Activated T-cell treated with anti-CD3 and anti-CD28 coated beads, Interleukin-2, amount 50 U/mL, for 24 hours (primary cell): ENCODE data around the gene SMURF2.

Experiments used
- DNase-seq: peaks from one replicate; pipeline ENCODE4 v3.0.0-alpha.2; 2020
- H3K27ac Mint-ChIP-seq: 2 replicates; pipeline ENCODE4 v1.8.0; 2020; ENCODE audit warnings: mild to moderate bottlenecking, mixed read lengths
- H3K27me3 Mint-ChIP-seq: 2 replicates; pipeline ENCODE4 v1.8.0; 2020; ENCODE audit warnings: mixed read lengths
- H3K36me3 Mint-ChIP-seq: 2 replicates; pipeline ENCODE4 v1.8.0; 2020; ENCODE audit warnings: low read depth, mixed read lengths
- H3K4me1 Mint-ChIP-seq: 2 replicates; pipeline ENCODE4 v1.8.0; 2020; ENCODE audit warnings: low read depth, mixed read lengths
- H3K4me3 Mint-ChIP-seq: 2 replicates; pipeline ENCODE4 v1.8.0; 2020; ENCODE audit warnings: mild to moderate bottlenecking, moderate library complexity, mixed read lengths
- H3K9me3 Mint-ChIP-seq: 2 replicates; pipeline ENCODE4 v1.8.0; 2020; ENCODE audit warnings: mixed read lengths

The SMURF2 gene

DNA sequence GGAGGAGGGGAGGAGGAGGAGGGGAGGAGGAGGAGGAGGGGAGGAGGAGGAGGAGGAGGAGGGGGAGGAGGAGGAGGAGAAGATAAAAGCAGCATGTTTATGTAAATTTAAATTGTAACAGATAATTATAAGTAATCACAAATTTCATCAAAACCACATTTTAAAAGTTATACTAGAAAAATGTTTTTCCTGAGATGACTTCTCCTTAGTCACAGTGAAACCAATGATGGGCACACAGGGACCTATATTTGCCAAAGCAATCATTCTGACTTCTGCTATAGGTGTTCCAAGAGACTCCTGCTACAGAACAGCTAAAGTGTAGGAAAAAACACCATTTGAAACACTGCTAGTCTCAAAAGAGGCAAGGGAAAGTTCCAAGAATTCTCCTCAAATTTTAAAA lies 88.9 kb downstream of the SMURF2 start:
- Mint-ChIP-seq H3K4me1 (peaks cover 20% of the 10 kb centered on the region), H3K27ac (peak overlapping the region; percentile 85), H3K4me3 (no peak overlapping the region), H3K36me3 (peaks cover 45% of the 10 kb centered on the region), H3K9me3 (no peaks in the 10 kb centered on the region), H3K27me3 (no peaks in the 10 kb centered on the region)
- DNase-seq: no peak

DNA sequence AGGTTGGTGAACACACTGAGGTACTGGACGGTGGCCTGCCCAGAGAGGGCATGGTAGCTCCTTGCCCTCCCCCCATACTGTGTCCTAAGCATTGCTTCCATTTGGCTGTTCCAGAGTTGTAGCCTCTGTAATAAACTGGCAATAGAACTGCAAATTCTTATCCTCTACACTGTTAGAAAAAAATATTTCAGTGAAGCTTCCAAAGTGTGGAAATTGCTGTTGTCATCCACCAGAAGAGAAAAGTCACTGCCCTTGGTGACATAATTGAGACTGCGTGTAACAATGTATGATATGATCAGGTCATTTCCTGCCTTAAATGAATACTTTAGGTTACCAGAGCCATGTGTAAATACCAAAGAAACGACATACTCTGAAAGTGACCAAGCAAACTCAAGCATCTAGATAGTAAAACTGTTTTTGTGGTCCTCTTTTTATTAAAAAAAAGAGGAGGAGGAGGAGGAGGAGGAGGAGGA lies 89.4 kb downstream of the SMURF2 start:
- peaks cover 20% of the 10 kb centered on the region for H3K4me1 Mint-ChIP-seq
- DNase-seq: no peak
- peak overlapping the region; percentile 20 for H3K4me3 Mint-ChIP-seq
- H3K9me3 Mint-ChIP-seq: no peaks in the 10 kb centered on the region
- peak overlapping the region; percentile 91 for H3K27ac Mint-ChIP-seq
- no peaks in the 10 kb centered on the region for H3K27me3 Mint-ChIP-seq
- peaks cover 41% of the 10 kb centered on the region for H3K36me3 Mint-ChIP-seq

DNA sequence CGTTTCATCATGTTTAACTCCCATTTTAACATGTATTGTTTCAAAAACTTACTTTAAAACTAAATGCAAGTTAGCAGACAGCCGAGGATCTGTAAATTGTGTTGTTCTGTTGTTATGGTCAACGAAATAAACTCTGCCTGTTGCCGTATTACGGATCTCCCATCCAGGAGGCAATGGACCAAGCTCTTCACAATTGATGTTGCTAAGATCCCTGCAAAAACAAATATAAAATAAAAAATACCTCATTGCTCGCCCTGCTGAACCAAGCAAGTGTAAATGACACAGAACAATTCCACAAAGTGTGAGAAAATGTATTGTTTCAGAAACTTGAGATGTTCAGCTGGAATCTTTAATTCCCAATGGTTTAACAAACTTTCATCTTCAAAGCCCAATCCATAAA lies 90.4 kb downstream of the SMURF2 start:
- H3K4me1 Mint-ChIP-seq: peaks cover 20% of the 10 kb centered on the region
- H3K4me3 Mint-ChIP-seq: no peak overlapping the region
- DNase-seq: no peak
- H3K9me3 Mint-ChIP-seq: no peaks in the 10 kb centered on the region
- H3K27ac Mint-ChIP-seq: no peak overlapping the region
- H3K36me3 Mint-ChIP-seq: peaks cover 43% of the 10 kb centered on the region
- H3K27me3 Mint-ChIP-seq: no peaks in the 10 kb centered on the region

DNA sequence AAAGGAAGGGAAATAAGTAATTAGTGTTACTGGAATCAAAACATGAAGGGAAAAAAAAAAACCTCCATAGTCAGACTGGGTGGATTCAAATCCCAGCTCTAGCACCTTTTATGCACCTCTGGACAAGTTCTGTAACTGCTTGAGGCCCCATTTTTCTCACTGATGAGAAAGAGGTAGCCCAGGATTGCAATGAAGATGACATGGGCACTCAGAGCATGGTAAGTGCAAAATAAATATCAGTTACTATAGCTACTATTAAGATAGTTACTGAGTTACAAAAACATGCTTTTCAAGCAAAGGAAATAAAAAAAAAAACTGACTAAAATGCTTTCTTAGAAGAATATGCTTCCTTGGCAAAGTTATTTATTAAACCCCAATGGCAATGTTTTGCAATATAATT lies 96.5 kb downstream of the SMURF2 start:
- Mint-ChIP-seq H3K4me3 (no peak overlapping the region), H3K9me3 (no peaks in the 10 kb centered on the region), H3K27ac (no peak overlapping the region), H3K27me3 (no peaks in the 10 kb centered on the region), H3K36me3 (peaks cover 55% of the 10 kb centered on the region), H3K4me1 (peaks cover 6% of the 10 kb centered on the region)
- no peak for DNase-seq

DNA sequence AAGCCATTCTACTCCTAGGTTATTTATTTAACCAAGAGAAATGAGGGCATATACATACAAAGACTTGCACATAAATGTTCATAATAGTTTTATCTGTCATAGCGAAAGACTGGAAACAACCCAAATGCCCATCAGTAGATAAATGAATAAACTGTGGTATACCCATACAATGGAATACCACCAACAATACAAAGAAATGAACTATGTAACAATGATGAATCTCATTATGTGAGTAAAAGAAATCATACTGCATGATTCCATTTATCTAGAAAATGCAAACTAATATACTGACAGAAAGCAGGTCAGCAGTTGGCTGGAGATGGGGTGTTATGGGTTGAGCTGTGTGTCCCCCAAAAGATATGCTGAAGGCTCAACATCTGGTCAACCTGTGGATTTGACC lies 98.0 kb downstream of the SMURF2 start:
- Mint-ChIP-seq H3K27ac (peak overlapping the region; percentile 83), H3K9me3 (no peaks in the 10 kb centered on the region), H3K4me1 (peaks cover 5% of the 10 kb centered on the region), H3K36me3 (peaks cover 54% of the 10 kb centered on the region), H3K4me3 (no peak overlapping the region), H3K27me3 (no peaks in the 10 kb centered on the region)
- DNase-seq: no peak

DNA sequence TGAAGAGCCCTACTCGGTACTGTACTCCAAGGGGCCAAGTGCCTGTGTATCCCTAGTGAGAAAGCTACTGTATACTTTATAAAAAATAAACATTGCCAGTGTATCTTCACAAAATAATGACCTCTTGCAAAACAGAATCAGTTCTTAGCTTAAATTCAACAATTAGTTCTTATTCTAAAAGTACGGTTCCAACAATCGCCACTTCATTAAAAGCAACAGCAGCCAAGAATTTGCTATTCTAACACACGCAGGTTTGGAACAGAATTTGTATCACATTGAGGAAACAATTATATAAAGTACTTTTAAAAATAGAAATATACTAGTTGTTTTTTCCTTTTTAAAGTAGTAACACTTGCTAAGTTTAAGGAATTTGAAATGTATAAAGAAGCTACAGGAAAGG lies 106.8 kb downstream of the SMURF2 start:
- Mint-ChIP-seq H3K36me3 (peaks cover 63% of the 10 kb centered on the region), H3K27me3 (no peaks in the 10 kb centered on the region)

DNA sequence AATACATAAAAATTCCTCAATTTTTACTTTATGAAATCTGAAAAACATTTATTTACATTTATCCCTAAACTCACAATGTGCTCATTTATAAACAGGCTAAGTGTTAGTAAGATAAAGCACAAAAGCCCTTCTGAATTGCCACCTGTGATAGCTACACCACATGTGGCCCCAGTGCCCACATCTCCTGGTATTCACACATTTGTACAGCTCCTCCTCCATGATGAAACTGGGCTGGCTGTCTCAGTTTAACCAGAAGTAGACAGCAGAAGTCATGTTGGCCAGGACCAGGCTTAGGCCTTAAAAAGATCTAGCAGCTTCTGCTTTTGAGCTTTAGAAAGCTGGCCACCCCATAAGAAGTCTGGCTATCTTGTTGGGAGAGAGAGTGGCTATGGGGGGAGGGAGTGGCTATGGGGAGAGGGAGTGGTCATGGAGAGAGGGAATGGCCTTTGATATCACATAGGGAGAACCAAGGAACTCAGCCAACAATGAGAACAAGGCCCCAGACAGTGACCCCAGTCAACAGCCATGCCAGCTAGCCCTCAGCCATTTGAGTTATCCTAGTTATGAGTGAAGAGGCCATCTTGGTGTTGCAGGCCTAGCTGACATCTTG lies 108.0 kb downstream of the SMURF2 start:
- Mint-ChIP-seq H3K27me3 (no peaks in the 10 kb centered on the region), H3K36me3 (peaks cover 69% of the 10 kb centered on the region), H3K9me3 (no peaks in the 10 kb centered on the region), H3K4me1 (no peaks in the 10 kb centered on the region), H3K27ac (peak overlapping the region; percentile 79), H3K4me3 (no peak overlapping the region)
- no peak for DNase-seq

More for the DNA sequence above, 106.8 kb downstream of the SMURF2 start:
- peak overlapping the region; percentile 79 for H3K27ac Mint-ChIP-seq
- no peak for DNase-seq
- no peaks in the 10 kb centered on the region for H3K4me1 Mint-ChIP-seq
- H3K4me3 Mint-ChIP-seq: no peak overlapping the region
- no peaks in the 10 kb centered on the region for H3K9me3 Mint-ChIP-seq

DNA sequence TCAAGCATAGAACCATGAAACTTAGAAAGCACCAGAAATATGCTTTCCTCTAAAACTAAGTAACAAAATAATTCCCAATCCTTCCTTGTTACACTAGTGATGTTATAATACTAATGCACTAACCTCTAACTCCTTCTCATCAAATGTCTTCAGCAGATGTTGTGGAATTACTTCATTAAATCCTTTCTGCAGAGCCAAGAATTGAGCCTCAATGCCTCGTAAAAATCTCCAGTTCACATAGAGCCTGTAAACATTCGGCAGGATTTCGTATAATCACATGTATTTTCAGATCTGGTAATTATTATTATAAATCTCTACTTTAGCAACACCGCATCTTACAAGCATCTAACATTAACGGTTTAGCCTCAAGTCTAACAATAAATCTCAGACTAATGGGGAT lies 110.6 kb downstream of the SMURF2 start:
- H3K36me3 Mint-ChIP-seq: peaks cover 75% of the 10 kb centered on the region
- no peaks in the 10 kb centered on the region for H3K27me3 Mint-ChIP-seq
- no peak overlapping the region for H3K4me3 Mint-ChIP-seq
- no peak overlapping the region for H3K27ac Mint-ChIP-seq
- no peaks in the 10 kb centered on the region for H3K9me3 Mint-ChIP-seq
- no peak for DNase-seq
- H3K4me1 Mint-ChIP-seq: no peaks in the 10 kb centered on the region

DNA sequence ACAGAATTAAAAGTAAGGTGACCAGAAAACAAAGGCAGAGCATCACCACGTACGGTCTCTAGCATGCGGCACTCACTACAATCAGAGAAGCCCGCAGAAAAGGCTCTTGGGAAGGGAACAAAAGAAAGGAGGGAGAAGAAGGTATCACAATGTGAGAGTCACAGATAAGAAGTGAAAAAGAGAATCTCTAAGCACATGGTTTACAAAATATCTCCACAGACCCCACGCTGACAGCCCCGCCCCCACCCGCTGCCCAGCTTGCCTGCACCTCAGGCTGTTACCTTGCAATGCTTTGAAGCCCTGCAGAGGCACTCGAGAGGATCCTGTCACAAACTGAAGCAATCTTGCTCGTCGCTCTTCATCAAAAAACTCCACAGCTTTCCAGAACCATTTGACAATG lies 114.8 kb downstream of the SMURF2 start:
- Mint-ChIP-seq H3K27ac (no peak overlapping the region), H3K9me3 (no peaks in the 10 kb centered on the region), H3K27me3 (no peaks in the 10 kb centered on the region), H3K4me1 (no peaks in the 10 kb centered on the region), H3K36me3 (peaks cover 79% of the 10 kb centered on the region), H3K4me3 (no peak overlapping the region)
- DNase-seq: no peak

DNA sequence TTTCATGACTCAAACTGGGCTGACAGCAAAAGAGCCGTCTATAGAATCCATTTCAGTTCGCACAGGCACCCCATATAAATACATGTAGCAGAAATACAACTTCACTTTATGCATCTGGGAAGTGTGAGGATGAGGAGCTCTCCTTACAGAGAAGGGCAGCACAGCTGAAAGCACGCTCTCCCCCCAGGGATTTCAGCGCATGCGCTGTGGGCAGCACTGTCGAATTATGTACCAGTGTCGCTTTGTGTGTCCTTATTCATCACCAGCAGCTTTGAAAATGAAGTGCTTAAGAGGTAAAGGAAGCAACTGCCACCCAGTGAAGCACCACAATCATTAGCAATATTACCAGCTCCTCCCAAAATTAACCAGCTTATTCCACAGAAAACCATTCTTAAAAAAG lies 115.4 kb downstream of the SMURF2 start:
- H3K36me3 Mint-ChIP-seq: peaks cover 79% of the 10 kb centered on the region
- H3K27ac Mint-ChIP-seq: peak overlapping the region; percentile 6
- no peaks in the 10 kb centered on the region for H3K4me1 Mint-ChIP-seq
- DNase-seq: no peak
- H3K9me3 Mint-ChIP-seq: no peaks in the 10 kb centered on the region
- H3K4me3 Mint-ChIP-seq: no peak overlapping the region
- no peaks in the 10 kb centered on the region for H3K27me3 Mint-ChIP-seq

DNA sequence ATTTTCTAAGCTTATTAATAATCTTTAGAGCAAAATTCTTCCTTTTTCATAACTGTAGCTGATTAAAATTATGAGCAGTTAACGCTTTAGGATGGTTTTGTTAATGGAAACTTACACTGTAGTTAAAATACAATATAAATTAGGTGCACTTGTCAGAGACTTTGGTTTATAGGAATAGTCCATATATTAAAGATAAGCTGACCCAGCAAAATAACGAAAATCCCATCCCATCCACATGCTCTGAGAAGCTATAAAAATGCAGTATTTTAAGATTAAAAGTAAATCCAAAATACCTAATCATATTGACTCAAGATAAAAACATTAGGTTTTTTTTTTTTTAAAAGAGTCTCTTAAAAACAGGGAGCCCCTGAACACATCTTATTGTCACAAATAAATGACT lies 117.4 kb downstream of the SMURF2 start:
- Mint-ChIP-seq H3K9me3 (no peaks in the 10 kb centered on the region), H3K27me3 (no peaks in the 10 kb centered on the region), H3K4me1 (no peaks in the 10 kb centered on the region), H3K27ac (no peak overlapping the region), H3K4me3 (no peak overlapping the region), H3K36me3 (peaks cover 69% of the 10 kb centered on the region)
- DNase-seq: no peak

DNA sequence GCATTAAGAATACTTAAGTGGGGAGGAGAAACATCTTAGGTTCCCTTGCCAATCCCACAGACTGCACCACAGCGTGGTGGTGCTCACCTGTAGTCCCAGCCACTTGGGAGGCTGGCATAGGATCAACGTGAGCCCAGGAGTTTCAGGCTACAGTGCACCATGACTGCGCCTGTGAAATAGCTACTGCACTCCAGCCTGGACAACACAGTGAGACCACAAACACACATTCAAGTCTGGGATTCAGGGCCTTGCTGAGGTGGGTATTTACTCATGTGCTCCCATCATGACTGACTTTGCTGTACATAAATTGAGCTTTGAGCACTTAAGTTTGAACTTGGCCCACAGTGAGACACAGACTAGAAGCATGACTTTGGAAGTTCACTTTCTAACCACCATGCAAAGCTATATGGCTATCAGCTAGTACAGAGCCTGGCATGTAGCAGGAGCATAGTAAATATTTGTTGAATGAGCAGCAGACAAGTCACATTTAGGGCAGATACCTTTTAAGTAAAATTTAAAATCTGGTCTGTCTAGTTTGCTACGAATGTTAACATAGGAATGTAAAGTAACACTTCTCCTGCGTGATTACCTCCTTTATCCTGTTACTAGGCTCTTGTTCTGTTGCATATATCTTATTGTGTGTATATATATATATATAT lies 121.9 kb downstream of the SMURF2 start:
- no peaks in the 10 kb centered on the region for H3K9me3 Mint-ChIP-seq
- H3K4me1 Mint-ChIP-seq: no peaks in the 10 kb centered on the region
- H3K27me3 Mint-ChIP-seq: no peaks in the 10 kb centered on the region
- no peak for DNase-seq
- no peak overlapping the region for H3K4me3 Mint-ChIP-seq
- peaks cover 79% of the 10 kb centered on the region for H3K36me3 Mint-ChIP-seq
- H3K27ac Mint-ChIP-seq: peak overlapping the region; percentile 17

DNA sequence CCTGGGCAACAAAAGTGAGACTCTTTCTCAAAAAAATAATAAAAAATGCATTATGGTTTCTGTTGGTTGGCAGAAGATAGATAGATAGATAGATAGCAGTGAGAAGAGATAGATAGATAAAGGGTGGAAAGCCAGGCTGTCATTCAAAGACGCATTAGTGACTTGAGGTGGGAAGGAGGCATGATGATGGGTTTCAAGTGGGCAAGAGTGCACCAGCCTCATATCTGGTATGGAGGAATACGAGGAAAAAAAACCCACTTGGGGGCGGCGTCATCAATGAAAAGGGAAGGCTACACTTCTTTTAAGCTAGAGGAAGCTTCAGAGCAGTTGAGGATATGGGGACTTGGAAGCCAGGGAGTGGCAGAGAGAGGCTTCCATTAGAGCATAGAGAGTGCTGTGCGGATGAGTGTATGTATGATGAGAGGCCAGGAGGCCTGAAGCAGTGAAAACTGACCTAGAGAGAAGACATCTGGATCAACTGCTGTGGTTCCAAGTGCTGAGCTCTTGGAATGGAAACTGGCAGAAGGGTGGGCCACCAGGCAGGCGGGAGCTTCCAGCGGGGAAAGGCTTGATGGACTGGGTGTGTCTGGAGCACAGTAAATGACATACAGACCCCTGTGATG lies 123.5 kb downstream of the SMURF2 start:
- Mint-ChIP-seq H3K36me3 (peaks cover 81% of the 10 kb centered on the region), H3K27ac (peak overlapping the region; percentile 55)

DNA sequence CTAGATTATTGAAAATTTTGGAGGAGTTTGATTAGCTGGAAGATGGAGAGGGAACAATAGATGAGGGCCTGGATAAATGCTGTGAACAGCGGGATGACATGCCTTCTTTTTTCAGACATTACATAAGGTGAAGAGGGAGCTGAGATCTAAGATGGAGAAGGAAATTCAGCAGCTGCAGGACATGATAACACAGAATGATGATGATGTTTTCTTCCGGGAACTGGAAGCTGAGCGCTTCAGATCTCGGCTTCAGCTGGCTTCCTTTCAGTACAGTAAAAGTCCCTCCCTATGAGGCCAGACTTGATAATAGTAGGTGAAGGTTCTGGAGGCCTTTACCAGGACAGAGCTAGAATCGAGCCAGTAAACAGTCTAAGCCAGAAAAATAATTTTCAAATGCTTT lies 124.6 kb downstream of the SMURF2 start:
- Mint-ChIP-seq H3K4me1 (no peaks in the 10 kb centered on the region), H3K27me3 (no peaks in the 10 kb centered on the region), H3K4me3 (no peak overlapping the region), H3K36me3 (peaks cover 85% of the 10 kb centered on the region), H3K9me3 (no peaks in the 10 kb centered on the region), H3K27ac (peak overlapping the region; percentile 42)
- no peak for DNase-seq

More for the DNA sequence above, 123.5 kb downstream of the SMURF2 start:
- no peaks in the 10 kb centered on the region for H3K9me3 Mint-ChIP-seq
- DNase-seq: no peak
- no peak overlapping the region for H3K4me3 Mint-ChIP-seq
- no peaks in the 10 kb centered on the region for H3K4me1 Mint-ChIP-seq
- H3K27me3 Mint-ChIP-seq: no peaks in the 10 kb centered on the region

DNA sequence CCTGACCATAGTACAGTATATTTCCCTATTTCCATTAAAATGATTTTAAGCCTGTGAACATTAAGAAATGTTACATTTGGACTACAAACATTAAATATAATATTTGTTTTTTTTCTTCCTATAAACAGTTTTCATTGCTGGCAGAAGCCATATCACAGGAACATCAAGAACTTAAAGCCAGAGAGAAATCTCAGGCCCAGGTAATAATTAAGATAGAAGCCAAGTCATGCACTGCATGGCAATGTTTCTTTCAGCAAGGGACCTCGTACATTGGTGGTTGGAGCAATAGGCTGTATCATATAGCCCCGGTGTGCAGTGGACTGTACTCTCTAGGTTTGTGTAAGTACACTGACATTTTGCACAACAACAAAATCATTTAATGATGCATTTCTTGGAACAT lies 125.2 kb downstream of the SMURF2 start:
- Mint-ChIP-seq H3K36me3 (peaks cover 85% of the 10 kb centered on the region), H3K27me3 (no peaks in the 10 kb centered on the region), H3K4me1 (no peaks in the 10 kb centered on the region), H3K9me3 (no peaks in the 10 kb centered on the region), H3K27ac (peak overlapping the region; percentile 42), H3K4me3 (no peak overlapping the region)
- no peak for DNase-seq
